HG03103 (cell line): ENCODE results near the gene NHSL2.
"Not testable (repeated sequence)": the region's sequence is repeated elsewhere in the genome, so short reads cannot be mapped to it uniquely, and the experiment has no call there.

ENCODE experiments used
- ATAC-seq: cut with Tn5 transposase; IDR thresholded peaks from one replicate; pipeline ENCODE4 v1.9.1; 2021; ENCODE audit warnings: low read depth; ENCODE audit not compliant: unreplicated experiment

Gene NHSL2

GRCh38 chrX:71922686-71923085 is 12.0 kb downstream of the NHSL2 start:
- no peak for ATAC-seq

GRCh38 chrX:71923516-71923915 is 12.9 kb downstream of the NHSL2 start:
- ATAC-seq = no peak

GRCh38 chrX:71927040-71927439 is 16.4 kb downstream of the NHSL2 start:
- no peak for ATAC-seq

- no peak for ATAC-seq
Measured at GRCh38 chrX:71928856-71929255, 18.2 kb downstream of the NHSL2 start.

GRCh38 chrX:71930298-71930697 is 19.7 kb downstream of the NHSL2 start:
- no peak for ATAC-seq

- no peak for ATAC-seq
Measured at GRCh38 chrX:71935476-71935875, 24.8 kb downstream of the NHSL2 start.

- ATAC-seq = no peak
Measured at GRCh38 chrX:71936632-71937031, 26.0 kb downstream of the NHSL2 start.

GRCh38 chrX:71938371-71938770 is 27.7 kb downstream of the NHSL2 start:
- ATAC-seq = no peak

- ATAC-seq = no peak
Measured at GRCh38 chrX:71941145-71941544, 30.5 kb downstream of the NHSL2 start.

GRCh38 chrX:71941776-71942175 is 31.1 kb downstream of the NHSL2 start:
- ATAC-seq = no peak

GRCh38 chrX:71944369-71944768 is 33.7 kb downstream of the NHSL2 start:
- no peak for ATAC-seq

GRCh38 chrX:71945237-71945805 is 34.7 kb downstream of the NHSL2 start:
- no peak for ATAC-seq

GRCh38 chrX:71949363-71949762 is 38.7 kb downstream of the NHSL2 start:
- no peak for ATAC-seq

- no peak for ATAC-seq
Measured at GRCh38 chrX:71949844-71950445, 39.3 kb downstream of the NHSL2 start.

GRCh38 chrX:71953391-71953790 is 42.7 kb downstream of the NHSL2 start:
- no peak for ATAC-seq

- no peak for ATAC-seq
Measured at GRCh38 chrX:71953946-71954345, 43.3 kb downstream of the NHSL2 start.

- no peak for ATAC-seq
Measured at GRCh38 chrX:71954458-71954857, 43.8 kb downstream of the NHSL2 start.

GRCh38 chrX:71955530-71956120 is 45.0 kb downstream of the NHSL2 start:
- no peak for ATAC-seq

GRCh38 chrX:71958281-71958675 is 47.6 kb downstream of the NHSL2 start:
- ATAC-seq = no peak

- ATAC-seq = not testable (repeated sequence)
Measured at GRCh38 chrX:71964184-71964583, 53.5 kb downstream of the NHSL2 start.

GRCh38 chrX:71974916-71975315 is 64.3 kb downstream of the NHSL2 start:
- no peak for ATAC-seq

- ATAC-seq = no peak
Measured at GRCh38 chrX:71976753-71977152, 66.1 kb downstream of the NHSL2 start.
